GM06990 (cell line): ENCODE measurements around the gene MYL6.
A peak's percentile ranks its signal among the peaks of the same experiment; 100 is the strongest.

Experiments
- DNase-seq: peaks from one replicate; pipeline ENCODE4 v3.0.0-alpha.2; 2011; ENCODE audit not compliant: insufficient read length; ENCODE audit errors: extremely low read depth
- H3K27me3 ChIP-seq: replicated peaks from 2 replicates; pipeline ENCODE4 v1.6.0; 2011; ENCODE audit warnings: low read length; ENCODE audit not compliant: control insufficient read depth, insufficient read depth
- H3K36me3 ChIP-seq: 2 replicates; pipeline ENCODE4 v1.5.1; 2011; ENCODE audit warnings: low read length; ENCODE audit not compliant: control insufficient read depth, insufficient read depth
- H3K4me3 ChIP-seq: replicated peaks from 2 replicates; pipeline ENCODE4 v1.5.1; 2011; ENCODE audit warnings: low read depth, mild to moderate bottlenecking, control low read depth, low read length
- TF ChIP-seq, protein P1 (sequence below): IDR thresholded peaks from 2 replicates; pipeline ENCODE4 v1.5.1; 2011; ENCODE audit warnings: low read length, control low read depth, mild to moderate bottlenecking, inconsistent platforms; ENCODE audit not compliant: insufficient read depth, poor library complexity, severe bottlenecking

The MYL6 gene

DNA sequence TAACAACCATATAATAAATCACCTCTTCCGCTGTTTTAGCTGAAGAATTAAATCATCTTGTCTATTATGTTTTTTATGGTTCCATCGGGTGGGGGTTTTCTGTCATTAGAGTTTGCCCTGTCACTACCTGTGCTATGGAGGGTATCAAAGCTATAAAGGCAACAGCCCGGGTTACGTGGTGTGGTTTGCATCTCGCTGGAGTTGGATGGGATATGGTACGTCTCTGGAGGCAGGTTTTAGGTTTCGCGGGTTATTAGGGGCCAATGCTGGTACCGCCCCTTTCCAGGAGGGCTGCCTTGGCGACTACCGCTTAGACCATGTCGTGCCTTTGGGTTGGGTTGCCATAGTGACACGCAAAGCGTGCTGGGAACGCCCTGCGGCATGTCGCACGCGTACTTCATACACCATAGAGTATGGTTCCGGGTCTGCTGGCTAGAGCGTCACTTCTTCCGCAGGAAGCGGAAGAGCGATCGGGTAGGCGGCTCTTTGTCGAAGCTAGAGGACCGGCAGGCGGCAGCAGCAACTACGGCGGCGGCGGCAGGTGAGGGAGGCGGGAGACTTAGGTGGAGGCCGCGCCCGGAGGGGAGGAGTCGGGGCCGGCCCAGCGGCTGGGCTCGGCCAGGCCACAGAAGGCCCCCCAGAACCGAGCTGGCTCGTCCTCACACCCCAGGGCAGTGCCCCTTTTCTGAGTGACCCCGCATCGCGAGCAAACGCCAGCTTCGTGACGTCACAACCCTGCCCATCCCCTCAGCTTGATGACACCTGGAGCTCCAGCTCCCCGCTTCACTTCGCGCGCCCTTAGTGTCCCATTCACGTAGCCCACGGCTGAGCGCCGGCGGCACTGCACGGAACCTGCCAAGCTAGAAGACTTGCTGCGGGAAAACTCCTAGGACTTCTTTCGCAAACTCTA, 40.1 kb upstream of the MYL6 start, which contains the start of gene ZC3H10:
Gene ZC3H10 (plus strand): TSS at position 489 of the 910 bp plus-strand sequence. CDS start 2,297 bp downstream, outside the sequence.
- TF ChIP-seq, protein P1, sequence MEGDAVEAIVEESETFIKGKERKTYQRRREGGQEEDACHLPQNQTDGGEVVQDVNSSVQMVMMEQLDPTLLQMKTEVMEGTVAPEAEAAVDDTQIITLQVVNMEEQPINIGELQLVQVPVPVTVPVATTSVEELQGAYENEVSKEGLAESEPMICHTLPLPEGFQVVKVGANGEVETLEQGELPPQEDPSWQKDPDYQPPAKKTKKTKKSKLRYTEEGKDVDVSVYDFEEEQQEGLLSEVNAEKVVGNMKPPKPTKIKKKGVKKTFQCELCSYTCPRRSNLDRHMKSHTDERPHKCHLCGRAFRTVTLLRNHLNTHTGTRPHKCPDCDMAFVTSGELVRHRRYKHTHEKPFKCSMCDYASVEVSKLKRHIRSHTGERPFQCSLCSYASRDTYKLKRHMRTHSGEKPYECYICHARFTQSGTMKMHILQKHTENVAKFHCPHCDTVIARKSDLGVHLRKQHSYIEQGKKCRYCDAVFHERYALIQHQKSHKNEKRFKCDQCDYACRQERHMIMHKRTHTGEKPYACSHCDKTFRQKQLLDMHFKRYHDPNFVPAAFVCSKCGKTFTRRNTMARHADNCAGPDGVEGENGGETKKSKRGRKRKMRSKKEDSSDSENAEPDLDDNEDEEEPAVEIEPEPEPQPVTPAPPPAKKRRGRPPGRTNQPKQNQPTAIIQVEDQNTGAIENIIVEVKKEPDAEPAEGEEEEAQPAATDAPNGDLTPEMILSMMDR: peak; percentile 58
- no peaks in the 10 kb centered on the region for H3K27me3 ChIP-seq
- peak; percentile 95 for DNase-seq
- peaks cover 8% of the 10 kb centered on the region for H3K36me3 ChIP-seq
- H3K4me3 ChIP-seq: peak within 1 kb of the TSS; percentile 85

DNA sequence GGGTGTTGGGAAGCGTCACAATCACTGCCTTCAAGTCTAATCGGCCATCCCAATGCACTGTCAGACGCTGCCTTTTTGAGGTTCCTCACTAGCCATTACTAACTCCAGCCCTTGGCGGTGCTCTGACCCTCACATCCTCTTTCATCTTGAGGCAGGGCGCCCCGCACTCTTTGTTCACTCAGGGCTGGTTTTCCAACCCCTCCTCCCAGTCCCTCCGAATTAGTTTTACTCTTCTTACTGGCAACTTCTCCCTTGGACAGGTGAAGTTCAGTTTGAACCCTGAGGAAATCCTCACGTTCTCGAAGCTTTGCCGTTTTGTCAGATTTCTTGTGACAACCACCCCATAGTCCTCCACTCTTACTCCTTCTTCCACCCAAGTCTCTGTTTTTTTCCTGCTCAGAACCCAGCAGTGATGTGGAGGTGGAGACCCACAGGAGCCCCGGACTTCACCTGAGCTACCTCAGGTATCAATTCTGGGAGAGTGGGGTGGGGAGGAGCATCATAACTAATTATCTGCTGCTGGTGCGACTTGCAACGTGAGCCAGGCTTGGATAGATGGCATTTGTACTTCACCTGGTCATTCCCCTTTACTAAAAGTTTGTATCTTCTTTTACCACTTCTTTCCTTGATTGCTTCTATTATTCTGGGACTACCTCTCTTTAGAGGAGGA, 39.3 kb upstream of the MYL6 start:
- Histone ChIP-seq H3K4me3 (peak overlapping the region; percentile 73), H3K36me3 (peaks cover 7% of the 10 kb centered on the region), H3K27me3 (no peaks in the 10 kb centered on the region)
- TF ChIP-seq, protein P1: no peak
- no peak for DNase-seq

DNA sequence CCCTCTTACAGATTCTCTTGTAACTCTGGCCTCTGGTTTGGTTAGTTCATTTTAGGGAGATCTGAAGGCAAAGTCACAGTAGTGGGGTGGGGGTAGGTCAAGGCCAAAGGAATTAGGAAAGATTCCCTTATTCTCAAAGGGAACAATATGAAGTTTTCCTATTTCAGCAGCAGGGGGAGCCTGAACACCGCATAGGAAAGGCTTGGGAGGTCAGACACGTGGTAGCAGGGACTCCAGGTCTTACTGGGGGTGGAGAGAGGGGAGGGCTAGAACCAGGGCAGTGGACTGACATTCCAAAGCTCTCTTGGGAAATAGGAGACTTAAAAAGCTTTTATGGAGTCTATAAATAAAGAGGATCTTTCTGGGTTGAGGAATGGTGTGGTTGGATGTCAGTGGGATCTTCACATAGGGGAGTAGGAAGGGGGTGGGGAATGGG, 38.8 kb upstream of the MYL6 start:
- Histone ChIP-seq H3K36me3 (peaks cover 6% of the 10 kb centered on the region), H3K4me3 (peak overlapping the region; percentile 73), H3K27me3 (no peaks in the 10 kb centered on the region)
- DNase-seq: no peak
- TF ChIP-seq, protein P1: peak; percentile 65

DNA sequence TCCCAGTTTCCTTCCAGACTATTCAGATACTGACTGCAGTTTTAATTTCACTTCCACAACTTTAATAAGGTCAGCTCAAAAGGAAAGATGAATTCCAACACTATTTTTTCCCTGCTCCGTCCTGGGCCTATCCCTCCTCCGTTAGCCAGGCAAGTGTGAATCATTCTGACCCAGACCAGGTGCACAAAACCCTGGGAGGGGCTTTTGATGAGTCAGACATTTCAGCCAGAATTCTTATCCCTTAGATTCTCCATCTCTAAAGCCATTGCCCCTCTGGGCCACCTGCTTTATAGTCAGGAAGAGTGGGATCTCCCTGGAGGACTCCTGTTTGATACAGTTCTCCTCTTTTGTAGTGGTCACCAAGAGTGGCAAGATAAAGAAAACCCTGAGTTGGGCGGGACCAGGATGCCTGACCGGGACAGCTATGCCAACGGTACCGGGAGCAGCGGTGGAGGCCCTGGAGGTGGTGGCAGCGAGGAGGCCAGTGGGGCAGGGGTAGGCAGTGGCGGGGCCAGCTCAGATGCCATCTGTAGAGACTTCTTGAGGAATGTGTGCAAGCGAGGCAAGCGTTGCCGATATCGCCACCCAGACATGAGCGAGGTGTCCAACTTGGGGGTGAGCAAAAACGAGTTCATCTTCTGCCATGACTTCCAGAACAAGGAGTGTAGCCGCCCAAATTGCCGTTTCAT, 37.9 kb upstream of the MYL6 start:
- no peak overlapping the region for H3K4me3 ChIP-seq
- TF ChIP-seq, protein P1: no peak
- no peaks in the 10 kb centered on the region for H3K27me3 ChIP-seq
- no peak for DNase-seq
- peaks cover 6% of the 10 kb centered on the region for H3K36me3 ChIP-seq

DNA sequence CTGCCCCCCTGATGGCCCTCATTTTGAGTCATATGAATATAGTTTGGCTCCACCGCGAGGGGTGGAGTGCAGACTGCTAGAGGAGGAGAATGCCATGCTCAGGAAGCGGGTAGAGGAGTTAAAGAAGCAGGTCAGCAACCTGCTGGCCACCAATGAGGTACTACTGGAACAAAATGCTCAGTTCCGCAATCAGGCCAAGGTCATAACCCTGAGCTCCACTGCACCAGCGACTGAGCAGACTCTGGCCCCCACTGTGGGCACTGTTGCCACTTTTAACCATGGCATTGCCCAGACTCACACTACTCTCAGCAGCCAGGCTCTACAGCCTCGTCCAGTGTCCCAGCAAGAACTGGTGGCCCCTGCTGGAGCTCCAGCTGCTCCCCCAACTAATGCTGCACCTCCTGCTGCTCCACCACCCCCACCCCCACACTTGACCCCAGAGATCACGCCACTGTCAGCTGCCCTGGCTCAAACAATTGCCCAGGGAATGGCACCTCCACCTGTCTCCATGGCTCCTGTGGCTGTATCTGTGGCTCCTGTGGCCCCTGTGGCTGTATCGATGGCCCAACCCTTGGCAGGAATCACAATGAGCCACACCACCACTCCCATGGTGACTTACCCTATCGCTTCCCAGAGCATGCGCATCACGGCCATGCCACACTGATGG, 36.8 kb upstream of the MYL6 start:
- Histone ChIP-seq H3K36me3 (peaks cover 6% of the 10 kb centered on the region), H3K27me3 (no peaks in the 10 kb centered on the region), H3K4me3 (no peak overlapping the region)
- TF ChIP-seq, protein P1: no peak
- DNase-seq: no peak
